Measurements from ENCODE around the gene CTTNBP2NL.
"Not testable (repeated sequence)": the region's sequence is repeated elsewhere in the genome, so short reads cannot be mapped to it uniquely, and the experiment has no call there.

Gene CTTNBP2NL

GRCh38 chr1:112470324-112470723, 74.3 kb downstream of the CTTNBP2NL start:
- not testable (repeated sequence) for DNase-seq

- DNase-seq: no peak
These were observed 75.0 kb downstream of the CTTNBP2NL start for GRCh38 chr1:112470966-112471365.

DNA sequence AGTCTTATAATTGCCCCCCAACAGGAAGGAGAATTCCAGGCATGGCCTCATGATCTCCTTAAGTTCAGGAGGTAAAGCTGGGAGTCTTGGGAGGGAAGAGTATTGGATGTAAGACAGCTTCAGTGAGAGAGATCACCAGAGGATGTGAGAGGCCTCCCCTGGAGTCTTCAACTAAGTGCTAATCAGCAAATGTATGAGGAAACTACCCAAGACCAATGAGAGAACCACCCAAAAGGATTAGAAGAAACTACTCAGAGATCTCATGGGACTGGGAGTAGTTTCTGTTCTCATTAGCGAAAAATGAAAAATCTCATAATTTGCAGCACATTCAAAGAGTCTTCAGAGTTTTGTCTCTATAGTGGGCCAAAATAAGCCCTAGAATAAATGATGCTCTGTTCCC, 76.1 kb downstream of the CTTNBP2NL start:
- DNase-seq: no peak

DNA sequence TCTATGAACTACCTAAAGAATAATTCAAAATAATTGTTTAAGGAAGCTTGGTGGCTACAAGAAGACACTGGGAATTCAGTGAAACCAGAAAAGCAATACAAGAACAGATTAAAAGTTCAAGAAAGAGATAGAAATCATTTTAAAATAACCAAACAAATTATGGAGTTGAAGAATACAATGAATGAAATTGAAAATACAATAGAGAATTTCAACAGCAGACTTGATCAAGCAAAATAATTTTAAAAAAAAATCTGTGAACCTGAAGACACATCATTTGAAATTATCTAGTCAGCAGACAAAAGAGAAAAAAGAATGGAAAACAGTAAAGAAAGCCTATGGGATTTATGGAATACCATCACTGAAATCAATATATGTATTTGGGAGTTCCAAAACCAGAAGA, 81.5 kb downstream of the CTTNBP2NL start:
- no peak for DNase-seq

DNA sequence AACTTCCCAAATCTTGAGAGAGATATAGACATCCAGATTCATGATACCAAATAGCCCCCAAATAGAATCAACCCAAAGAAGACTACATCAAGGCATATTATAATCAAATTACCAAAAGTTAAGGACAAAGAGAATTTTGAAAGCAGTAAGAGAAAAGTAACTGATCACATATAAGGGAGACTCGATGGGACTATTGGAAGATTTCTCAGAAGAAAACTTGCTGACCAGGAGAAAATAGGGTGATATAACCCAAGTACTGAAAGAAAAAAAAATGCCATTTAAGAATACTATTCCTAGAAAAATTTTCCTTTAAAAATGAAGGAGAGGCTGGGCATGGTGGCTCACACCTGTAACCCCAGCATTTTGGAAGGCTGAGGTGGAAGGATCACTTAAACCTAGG, 82.3 kb downstream of the CTTNBP2NL start:
- DNase-seq: no peak

- DNase-seq: not testable (repeated sequence)
These were observed 90.0 kb downstream of the CTTNBP2NL start for GRCh38 chr1:112486063-112486462.

DNA sequence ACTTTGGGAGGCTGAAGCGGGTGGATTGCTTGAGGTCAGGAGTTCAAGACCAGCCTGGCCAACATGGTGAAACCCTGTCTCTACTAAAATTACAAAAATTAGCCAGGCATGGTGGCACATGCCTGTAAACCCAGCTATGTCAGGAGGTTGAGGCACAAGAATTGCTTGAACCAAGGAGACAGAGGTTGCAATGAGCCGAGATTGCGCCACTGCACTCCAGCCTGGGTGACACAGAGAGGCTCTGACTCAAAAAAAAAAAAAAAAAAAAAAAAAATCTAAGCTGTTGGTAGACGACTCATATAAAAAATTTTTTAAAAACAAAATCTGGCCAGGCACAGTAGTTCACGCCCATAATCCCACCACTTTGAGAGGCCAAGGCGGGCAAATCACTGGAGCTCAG, 91.7 kb downstream of the CTTNBP2NL start:
- not testable (repeated sequence) for DNase-seq

GRCh38 chr1:112488141-112488540, 92.1 kb downstream of the CTTNBP2NL start:
- no peak for DNase-seq

DNA sequence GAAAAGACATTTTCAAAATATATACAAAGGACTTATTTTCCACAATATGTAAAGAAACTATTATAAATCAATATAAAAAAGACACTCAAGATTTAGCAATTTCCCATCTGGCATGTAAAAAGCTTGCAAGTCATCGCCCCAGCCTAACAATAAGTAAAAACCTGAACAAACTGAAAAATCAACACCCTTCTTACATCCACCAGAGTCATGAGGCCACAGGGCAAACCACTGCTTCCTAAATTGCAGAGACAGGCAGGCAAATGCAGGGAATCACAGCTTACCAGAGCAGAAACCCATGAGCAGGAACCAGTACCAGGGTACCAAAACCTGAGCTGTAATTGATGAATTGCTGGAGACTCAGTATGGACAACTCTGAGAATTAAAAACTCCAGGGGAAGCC, 96.1 kb downstream of the CTTNBP2NL start:
- no peak for DNase-seq

- no peak for DNase-seq
These were observed 97.3 kb downstream of the CTTNBP2NL start for GRCh38 chr1:112493351-112493750.

- DNase-seq: no peak
These were observed 100.3 kb downstream of the CTTNBP2NL start for GRCh38 chr1:112496290-112496689.

- peak; percentile 40 for DNase-seq
These were observed 106.0 kb downstream of the CTTNBP2NL start for GRCh38 chr1:112501810-112502641.

- DNase-seq: no peak
These were observed 106.8 kb downstream of the CTTNBP2NL start for GRCh38 chr1:112502826-112503225.

DNA sequence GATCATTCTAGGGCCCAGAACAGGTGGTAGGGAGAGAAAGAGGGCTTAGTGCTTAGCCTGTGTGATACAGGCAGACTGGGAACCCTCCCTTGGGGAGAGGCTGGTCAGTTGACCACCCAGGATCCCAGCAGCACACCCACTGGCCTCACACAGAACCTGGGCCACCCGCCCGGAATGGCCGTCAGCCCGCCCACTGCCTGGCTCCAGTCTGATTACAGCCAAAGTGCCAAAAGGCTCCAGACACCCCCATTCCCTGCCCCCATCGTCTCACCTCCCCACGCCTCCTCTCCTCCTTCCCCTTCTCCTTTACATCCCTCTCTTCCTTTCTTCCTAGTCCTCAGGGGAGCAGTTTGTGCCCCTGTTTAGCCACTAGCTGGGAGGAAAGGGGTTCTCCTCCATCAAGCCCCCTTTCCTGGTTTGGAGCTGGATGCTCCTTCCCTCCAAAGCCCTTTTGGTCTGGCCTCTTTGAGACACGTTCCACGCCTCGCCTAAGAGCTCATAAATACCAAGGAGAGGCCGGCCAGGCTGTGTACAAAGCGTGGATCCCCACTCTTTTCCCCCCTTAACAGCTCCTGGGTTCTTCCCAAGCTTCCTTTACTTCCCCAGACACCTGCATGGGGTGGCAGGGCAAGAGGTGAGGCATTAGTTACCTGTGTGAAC, 108.1 kb downstream of the CTTNBP2NL start:
- DNase-seq: no peak

DNA sequence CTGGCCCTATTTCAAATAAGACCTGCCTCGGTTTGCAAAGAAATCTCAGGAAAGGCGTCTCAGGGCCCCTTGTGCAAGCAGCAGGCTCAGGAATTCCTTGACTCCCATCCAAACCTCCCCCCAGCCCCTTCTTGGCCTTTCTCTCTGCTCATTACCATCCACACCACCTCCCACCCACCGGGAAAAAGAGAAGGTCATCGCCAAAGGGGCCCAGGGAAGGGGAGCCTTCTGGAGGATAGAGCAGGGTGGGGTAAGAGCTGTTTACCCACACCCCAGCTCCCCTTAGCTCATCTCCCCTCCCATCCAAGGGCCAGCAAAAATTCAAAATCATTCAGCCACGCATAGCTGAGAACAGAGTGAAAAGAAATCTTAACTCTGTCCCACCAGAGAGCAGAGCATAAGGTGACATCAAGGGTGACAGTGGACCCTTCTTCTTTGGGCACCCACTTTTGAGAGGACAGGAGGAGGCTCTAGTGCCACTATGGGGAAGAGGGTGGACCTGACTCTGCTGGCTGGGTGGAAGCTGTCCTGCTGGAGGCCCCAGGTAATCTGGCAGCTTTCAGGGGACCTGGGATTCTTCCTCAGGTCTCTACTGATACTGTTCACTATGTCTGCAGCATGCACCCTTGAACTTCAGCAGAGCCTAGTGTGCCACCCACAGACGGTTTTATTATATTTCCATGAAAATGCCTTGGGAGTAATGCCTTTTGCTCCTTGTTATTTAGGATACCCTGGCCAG, 108.8 kb downstream of the CTTNBP2NL start:
- DNase-seq: no peak

- no peak for DNase-seq
These were observed 109.4 kb downstream of the CTTNBP2NL start for GRCh38 chr1:112505400-112505785.

DNA sequence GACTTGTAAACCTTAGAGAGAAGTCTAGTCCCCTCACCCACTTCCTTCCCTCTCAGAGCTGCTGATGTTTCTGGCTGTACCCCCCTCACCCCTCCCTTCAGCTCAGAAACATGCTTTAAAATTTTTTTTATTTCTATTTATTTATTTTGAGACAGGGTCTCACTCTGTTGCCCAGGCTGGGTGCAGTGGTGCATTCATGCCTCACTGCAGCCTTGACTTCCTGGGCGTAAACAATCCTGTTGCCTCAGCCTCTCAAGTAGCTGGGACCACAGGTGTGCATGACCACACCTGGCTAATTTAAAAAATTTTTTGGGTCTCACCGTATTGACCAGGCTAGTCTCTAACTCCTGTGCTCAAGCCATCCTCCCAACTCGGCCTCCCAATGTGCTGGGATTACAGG, 109.9 kb downstream of the CTTNBP2NL start:
- DNase-seq: no peak

GRCh38 chr1:112506306-112506705, 110.3 kb downstream of the CTTNBP2NL start:
- DNase-seq: no peak

DNA sequence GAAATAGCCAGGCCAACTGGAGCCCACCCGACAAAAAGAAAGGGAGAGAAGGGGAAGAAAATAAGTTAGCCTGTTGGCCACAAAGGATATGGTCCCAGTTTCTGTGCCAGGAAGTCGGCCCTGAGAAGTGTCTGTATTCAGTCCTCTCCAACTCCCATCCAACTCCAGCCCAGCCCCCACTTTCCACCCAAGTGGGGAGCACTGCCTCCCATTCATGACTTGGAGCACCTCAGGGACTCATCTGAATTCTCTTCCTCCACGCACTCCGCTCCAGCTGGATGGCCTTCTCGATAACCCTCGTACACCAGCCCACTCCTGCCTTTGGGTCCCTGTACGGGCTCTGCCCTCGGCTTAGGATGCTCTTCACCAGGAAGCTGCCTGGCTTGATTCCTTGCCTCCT, 110.7 kb downstream of the CTTNBP2NL start:
- DNase-seq: no peak

GRCh38 chr1:112507336-112507735, 111.3 kb downstream of the CTTNBP2NL start:
- no peak for DNase-seq

- no peak for DNase-seq
These were observed 111.9 kb downstream of the CTTNBP2NL start for GRCh38 chr1:112507921-112508277.

GRCh38 chr1:112508278-112509004, 112.4 kb downstream of the CTTNBP2NL start, which contains the start of gene WNT2B:
TSS of gene WNT2B (plus strand) at chr1:112508965. CDS start at chr1:112509263, 298 bp downstream.
- DNase-seq: peak; percentile 45
